Measurements from ENCODE around the gene RTF1. TPM values are rescaled to one million over a fixed set of nuclear protein-coding genes. Genes with fewer than 3 reads are reported as not detected.

The RTF1 gene
- total RNA-seq, 1 experiment from 2014 or later = 49.5 TPM

- Mint-ChIP-seq H3K9me3 (no peaks in the 10 kb centered on the region; a peak in 2 of 5 replicates), H3K4me3 (peak overlapping the region; percentile 51 to 75), H3K27me3 (ENCODE audit: low read depth) (peaks cover 78% of the 10 kb centered on the region), H3K36me3 (ENCODE audit: insufficient read depth in 1 of 3, low read depth in 3 of 3) (no peaks in the 10 kb centered on the region; a peak in 1 of 7 replicates), H3K27ac (no peak overlapping the region), H3K4me1 (peaks cover 8 to 13% of the 10 kb centered on the region in 2 experiments)
- H2BK20ac ChIP-seq (ENCODE audit: low read depth, low read length, poor library complexity, severe bottlenecking) = no peak overlapping the region
- no peak overlapping the region for H3K27ac ChIP-seq (ENCODE audit: insufficient read length, low read depth, low read length)
- no peak overlapping the region for H3K4ac ChIP-seq (ENCODE audit: low read depth, low read length)
- no peak overlapping the region for H3T11ph ChIP-seq (ENCODE audit: low read length)
- no peak overlapping the region for H2AK5ac ChIP-seq (ENCODE audit: insufficient read length, low read length)
- no peaks in the 10 kb centered on the region for H3K9me3 ChIP-seq (ENCODE audit: control insufficient read depth, low read depth, low read length)
- no peak overlapping the region for H3K14ac ChIP-seq (ENCODE audit: insufficient read depth, low read length)
- H3K4me1 ChIP-seq (ENCODE audit: insufficient read depth, low read length) = no peaks in the 10 kb centered on the region
- H2AFZ ChIP-seq (ENCODE audit: low read length) = no peak overlapping the region
- no peaks in the 10 kb centered on the region for H3K79me2 ChIP-seq (ENCODE audit: insufficient read depth, low read length)
- H2BK120ac ChIP-seq (ENCODE audit: low read depth, low read length, poor library complexity, severe bottlenecking) = no peak overlapping the region
- H3K27me3 ChIP-seq (ENCODE audit: insufficient read depth, low read length) = peaks cover 55% of the 10 kb centered on the region
- DNase-seq = no peak
- H3K9ac ChIP-seq (ENCODE audit: extremely low read depth, insufficient read length, low read length) = no peak overlapping the region
- no peak overlapping the region for H2BK5ac ChIP-seq (ENCODE audit: insufficient read length, low read length)
- H4K5ac ChIP-seq (ENCODE audit: insufficient read length, low read depth, low read length) = no peak overlapping the region
- peak overlapping the region; percentile 50 for H3K4me2 ChIP-seq (ENCODE audit: insufficient read depth, insufficient read length, low read length)
- no peak overlapping the region for H4K8ac ChIP-seq (replicated peaks; ENCODE audit: insufficient read length, low read depth, low read length)
- no peaks in the 10 kb centered on the region for H3K79me1 ChIP-seq (ENCODE audit: insufficient read depth, low read depth, low read length, poor library complexity, severe bottlenecking)
- TF ChIP-seq CTCF (conservative IDR thresholded peaks at IDR 0.05) = no peak
- H4K91ac ChIP-seq (ENCODE audit: insufficient read length, low read depth, low read length) = no peak overlapping the region
- no peak overlapping the region for H2BK12ac ChIP-seq (ENCODE audit: insufficient read length, low read depth, low read length)
- no peak overlapping the region for H3K18ac ChIP-seq (ENCODE audit: insufficient read length, low read depth, low read length)
- no peaks in the 10 kb centered on the region for H4K20me1 ChIP-seq (ENCODE audit: control insufficient read depth, insufficient read depth, insufficient read length)
- H3K23ac ChIP-seq (ENCODE audit: insufficient read length, low read depth, low read length) = no peak overlapping the region
- no CpG with 5 or more reads among the region's 15 CpGs for WGBS (ENCODE audit: extremely low coverage, insufficient read length, low lambda C conversion rate)
- H3K56ac ChIP-seq (ENCODE audit: insufficient read length, low read depth, low read length) = no peak overlapping the region
- H3K23me2 ChIP-seq (ENCODE audit: insufficient read length, low read depth, low read length, poor library complexity, severe bottlenecking) = peaks cover 25% of the 10 kb centered on the region
- H2BK15ac ChIP-seq (ENCODE audit: low read depth, low read length) = no peak overlapping the region
Measured at GRCh38 chr15:41492597-41493204, 75.8 kb downstream of the RTF1 start.
